ENCODE data around the gene ROCK1.

DNA sequence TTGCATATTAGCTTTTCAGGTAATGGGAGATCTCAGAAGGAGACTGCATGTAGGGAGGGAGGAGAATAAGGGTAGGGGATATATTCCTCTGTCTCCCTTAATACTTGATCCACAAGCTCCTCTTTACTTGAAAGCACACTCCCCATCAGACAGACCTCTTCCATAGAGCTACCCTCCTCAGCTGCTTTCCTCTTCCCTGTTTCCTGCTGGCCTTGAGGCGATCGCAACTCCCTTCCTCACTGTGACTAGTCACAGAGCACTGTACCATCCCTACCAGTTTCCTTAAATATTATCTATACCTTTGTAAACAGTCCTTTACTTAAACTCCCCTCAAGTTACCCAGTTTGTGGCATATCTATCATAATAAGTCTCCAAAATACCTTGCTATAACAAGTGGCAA lies 10.9 kb downstream of the ROCK1 start:
- TF ChIP-seq, protein P1, sequence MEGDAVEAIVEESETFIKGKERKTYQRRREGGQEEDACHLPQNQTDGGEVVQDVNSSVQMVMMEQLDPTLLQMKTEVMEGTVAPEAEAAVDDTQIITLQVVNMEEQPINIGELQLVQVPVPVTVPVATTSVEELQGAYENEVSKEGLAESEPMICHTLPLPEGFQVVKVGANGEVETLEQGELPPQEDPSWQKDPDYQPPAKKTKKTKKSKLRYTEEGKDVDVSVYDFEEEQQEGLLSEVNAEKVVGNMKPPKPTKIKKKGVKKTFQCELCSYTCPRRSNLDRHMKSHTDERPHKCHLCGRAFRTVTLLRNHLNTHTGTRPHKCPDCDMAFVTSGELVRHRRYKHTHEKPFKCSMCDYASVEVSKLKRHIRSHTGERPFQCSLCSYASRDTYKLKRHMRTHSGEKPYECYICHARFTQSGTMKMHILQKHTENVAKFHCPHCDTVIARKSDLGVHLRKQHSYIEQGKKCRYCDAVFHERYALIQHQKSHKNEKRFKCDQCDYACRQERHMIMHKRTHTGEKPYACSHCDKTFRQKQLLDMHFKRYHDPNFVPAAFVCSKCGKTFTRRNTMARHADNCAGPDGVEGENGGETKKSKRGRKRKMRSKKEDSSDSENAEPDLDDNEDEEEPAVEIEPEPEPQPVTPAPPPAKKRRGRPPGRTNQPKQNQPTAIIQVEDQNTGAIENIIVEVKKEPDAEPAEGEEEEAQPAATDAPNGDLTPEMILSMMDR (IDR thresholded peaks at IDR 0.05) = no peak
- no peak for TF ChIP-seq POLR2A (IDR thresholded peaks at IDR 0.05)
